Bronchial epithelial cell (primary cell): ENCODE measurements around the gene SSC5D. TPM values are rescaled to one million over a fixed set of nuclear protein-coding genes. Genes with fewer than 3 reads are reported as not detected.

ENCODE experiments used
- DNase-seq: peaks from one replicate; pipeline ENCODE4 v3.0.0-alpha.2; 2010; ENCODE audit warnings: low read depth
- FAIRE-seq: peaks from 2 replicates; lab custom pipeline; 2011; peaks lifted over from hg19 to GRCh38; lab: Jason Lieb, UNC
- H3K27me3 ChIP-seq: 2 replicates; pipeline ENCODE4 v1.5.1; 2011; ENCODE audit warnings: low read length; ENCODE audit not compliant: control insufficient read depth, insufficient read depth
- H3K36me3 ChIP-seq: 2 replicates; pipeline ENCODE4 v1.5.1; 2011; ENCODE audit warnings: low read length; ENCODE audit not compliant: control insufficient read depth, insufficient read depth
- H3K4me3 ChIP-seq: 2 replicates; pipeline ENCODE4 v1.5.1; 2011; ENCODE audit warnings: mild to moderate bottlenecking, low read depth, low read length, control low read depth
- total RNA-seq: library from RNA; depleted of rRNA; stranded (reverse); fragments of >200 nt; gene quantifications from 2 replicates; pipeline ENCODE4 v1.2.1, GENCODE V29; 2014
- TF ChIP-seq, protein P1 (sequence below): IDR thresholded peaks from 2 replicates; pipeline ENCODE4 v1.5.1; 2011; ENCODE audit warnings: mild to moderate bottlenecking, moderate library complexity, low read length, control low read depth, inconsistent platforms; ENCODE audit not compliant: insufficient read depth, severe bottlenecking

Gene SSC5D
- total RNA-seq, 1 donor from 2014 or later: under 0.01 TPM

DNA sequence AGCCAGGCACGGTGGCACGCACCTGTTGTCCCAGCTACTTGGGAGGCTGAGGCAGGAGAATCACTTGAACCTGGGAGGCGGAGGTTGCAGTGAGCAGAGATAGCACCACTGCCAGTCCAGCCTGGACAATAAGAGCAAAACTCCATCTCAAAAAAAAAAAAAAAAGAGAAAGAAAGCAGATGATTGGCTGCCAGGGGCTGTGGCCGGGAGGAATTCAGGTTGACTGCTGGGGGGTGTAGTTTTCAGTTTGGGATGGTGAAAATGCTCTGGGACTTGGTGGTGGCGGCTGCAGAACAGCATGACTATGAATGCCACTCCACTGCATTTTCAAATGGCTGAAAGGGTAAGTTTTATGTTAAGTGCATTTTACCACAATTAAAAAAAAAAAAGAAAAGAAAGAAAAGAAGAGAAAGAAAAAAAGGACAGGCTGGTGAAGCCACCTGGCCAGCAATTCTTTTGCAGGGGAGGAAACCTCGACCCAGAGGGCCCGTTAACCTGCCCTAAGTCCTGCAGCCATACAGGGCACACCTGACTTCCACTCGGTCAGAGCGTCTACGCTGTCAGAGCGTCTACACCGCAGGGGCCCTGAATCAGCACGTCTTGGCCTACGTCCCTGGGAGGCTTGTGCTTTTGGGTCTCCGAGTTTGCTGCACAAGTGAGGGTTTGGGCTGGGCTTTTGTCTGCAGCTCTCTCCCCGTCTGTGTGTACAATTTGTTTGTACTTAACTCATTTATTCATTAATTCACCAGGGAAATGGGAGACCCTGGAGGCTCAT lies 30.4 kb upstream of the SSC5D start:
- no peak for DNase-seq

GRCh38 chr19:55459551-55459949 lies 28.7 kb upstream of the SSC5D start:
- Histone ChIP-seq H3K4me3 (no peak overlapping the region), H3K36me3 (no peaks in the 10 kb centered on the region), H3K27me3 (no peaks in the 10 kb centered on the region)
- FAIRE-seq (no peak), DNase-seq (no peak)
- TF ChIP-seq, protein P1, sequence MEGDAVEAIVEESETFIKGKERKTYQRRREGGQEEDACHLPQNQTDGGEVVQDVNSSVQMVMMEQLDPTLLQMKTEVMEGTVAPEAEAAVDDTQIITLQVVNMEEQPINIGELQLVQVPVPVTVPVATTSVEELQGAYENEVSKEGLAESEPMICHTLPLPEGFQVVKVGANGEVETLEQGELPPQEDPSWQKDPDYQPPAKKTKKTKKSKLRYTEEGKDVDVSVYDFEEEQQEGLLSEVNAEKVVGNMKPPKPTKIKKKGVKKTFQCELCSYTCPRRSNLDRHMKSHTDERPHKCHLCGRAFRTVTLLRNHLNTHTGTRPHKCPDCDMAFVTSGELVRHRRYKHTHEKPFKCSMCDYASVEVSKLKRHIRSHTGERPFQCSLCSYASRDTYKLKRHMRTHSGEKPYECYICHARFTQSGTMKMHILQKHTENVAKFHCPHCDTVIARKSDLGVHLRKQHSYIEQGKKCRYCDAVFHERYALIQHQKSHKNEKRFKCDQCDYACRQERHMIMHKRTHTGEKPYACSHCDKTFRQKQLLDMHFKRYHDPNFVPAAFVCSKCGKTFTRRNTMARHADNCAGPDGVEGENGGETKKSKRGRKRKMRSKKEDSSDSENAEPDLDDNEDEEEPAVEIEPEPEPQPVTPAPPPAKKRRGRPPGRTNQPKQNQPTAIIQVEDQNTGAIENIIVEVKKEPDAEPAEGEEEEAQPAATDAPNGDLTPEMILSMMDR: no peak

More for the DNA sequence above, 30.4 kb upstream of the SSC5D start:
- Histone ChIP-seq H3K4me3 (no peak overlapping the region), H3K27me3 (no peaks in the 10 kb centered on the region), H3K36me3 (no peaks in the 10 kb centered on the region)
- TF ChIP-seq, protein P1: no peak
- no peak for FAIRE-seq

DNA sequence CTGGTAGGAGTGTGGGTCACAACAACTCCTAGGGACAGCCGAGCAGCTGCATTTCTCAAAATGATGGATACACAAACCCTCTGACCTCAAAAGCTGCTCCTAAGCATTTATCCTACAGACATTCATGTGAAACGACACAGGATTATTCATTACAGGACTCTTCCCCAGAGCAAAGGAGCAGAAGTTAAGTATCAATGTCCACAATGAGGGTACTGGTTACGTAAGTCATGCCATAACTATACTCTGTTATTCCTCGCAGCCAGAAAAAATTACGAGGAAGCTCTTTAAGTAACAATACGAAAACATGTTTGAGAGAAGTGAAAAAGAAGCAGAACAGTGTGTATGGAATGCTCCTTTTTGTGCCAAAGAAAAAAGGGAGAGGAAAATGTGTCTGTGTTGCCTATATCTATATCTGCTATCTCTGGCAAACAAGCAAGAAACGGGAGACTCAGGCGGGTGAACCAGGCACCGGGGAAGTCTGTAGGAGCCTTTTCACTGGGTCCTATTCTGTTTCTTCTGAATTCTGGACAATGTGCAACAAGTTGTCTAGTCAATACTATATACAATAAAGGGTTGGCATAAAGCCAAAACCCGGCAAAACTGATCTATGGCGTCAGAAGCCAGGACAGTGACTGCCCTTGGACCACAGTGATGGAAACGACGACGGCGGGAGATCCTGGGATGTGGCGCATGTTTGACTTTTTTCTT lies 28.1 kb upstream of the SSC5D start:
- TF ChIP-seq, protein P1: no peak
- no peak overlapping the region for H3K4me3 ChIP-seq
- no peak for FAIRE-seq
- H3K27me3 ChIP-seq: no peaks in the 10 kb centered on the region
- H3K36me3 ChIP-seq: no peaks in the 10 kb centered on the region
- no peak for DNase-seq

GRCh38 chr19:55460670-55461258 lies 27.5 kb upstream of the SSC5D start:
- FAIRE-seq: no peak
- DNase-seq: peak; percentile 32

GRCh38 chr19:55461259-55461973 lies 26.8 kb upstream of the SSC5D start, which contains the start of gene ISOC2:
Gene ISOC2, minus strand, starts transcription at chr19:55461642. Its CDS starts 5,156 bp downstream, at chr19:55456486.
- DNase-seq (peak; percentile 97), FAIRE-seq (peak; percentile 91)
- H3K27me3 ChIP-seq: no peaks in the 10 kb centered on the region
- TF ChIP-seq, protein P1: no peak
- peak within 1 kb of the TSS; percentile 93 for H3K4me3 ChIP-seq
- no peaks in the 10 kb centered on the region for H3K36me3 ChIP-seq

More at GRCh38 chr19:55460670-55461258, 27.5 kb upstream of the SSC5D start:
- Histone ChIP-seq H3K4me3 (peak overlapping the region; percentile 93), H3K36me3 (no peaks in the 10 kb centered on the region), H3K27me3 (no peaks in the 10 kb centered on the region)
- TF ChIP-seq, protein P1: no peak
